H9 (cell line): ENCODE results near the gene MAP2K2. TPM values are rescaled to one million over a fixed set of nuclear protein-coding genes. Genes with fewer than 3 reads are reported as not detected.

Experiments used
- DNase-seq: peaks from one replicate; pipeline ENCODE4 v3.0.0-alpha.2; 2017
- H2AFZ ChIP-seq: one replicate; pipeline ENCODE4 v1.6.1; 2013; ENCODE audit warnings: mild to moderate bottlenecking, low read length, control low read depth, moderate library complexity
- H2AK5ac ChIP-seq: 2 replicates; pipeline ENCODE4 v1.6.1; 2013; ENCODE audit warnings: low read length, control low read depth, mixed read lengths; ENCODE audit not compliant: insufficient read length
- H2BK120ac ChIP-seq: one replicate; pipeline ENCODE4 v1.6.1; 2013; ENCODE audit warnings: low read depth, mild to moderate bottlenecking, low read length, control low read depth, inconsistent platforms; ENCODE audit not compliant: poor library complexity, severe bottlenecking
- H2BK12ac ChIP-seq: 2 replicates; pipeline ENCODE4 v1.6.1; 2013; ENCODE audit warnings: low read length, control low read depth, mixed read lengths, low read depth; ENCODE audit not compliant: insufficient read length
- H2BK15ac ChIP-seq: 2 replicates; pipeline ENCODE4 v1.6.1; 2013; ENCODE audit warnings: low read depth, low read length, control low read depth
- H2BK20ac ChIP-seq: one replicate; pipeline ENCODE4 v1.6.1; 2013; ENCODE audit warnings: low read depth, mild to moderate bottlenecking, low read length, control low read depth, inconsistent platforms; ENCODE audit not compliant: poor library complexity, severe bottlenecking
- H2BK5ac ChIP-seq: 2 replicates; pipeline ENCODE4 v1.6.1; 2013; ENCODE audit warnings: low read length, control low read depth, mixed read lengths; ENCODE audit not compliant: insufficient read length
- H3K14ac ChIP-seq: 2 replicates; pipeline ENCODE4 v1.6.1; 2013; ENCODE audit warnings: low read length, control low read depth; ENCODE audit not compliant: insufficient read depth
- H3K18ac ChIP-seq: 2 replicates; pipeline ENCODE4 v1.6.1; 2013; ENCODE audit warnings: low read depth, mild to moderate bottlenecking, mixed read lengths, low read length, control low read depth; ENCODE audit not compliant: insufficient read length
- H3K23ac ChIP-seq: 2 replicates; pipeline ENCODE4 v1.6.1; 2013; ENCODE audit warnings: low read length, control low read depth, mixed read lengths, low read depth; ENCODE audit not compliant: insufficient read length
- H3K23me2 ChIP-seq: 2 replicates; pipeline ENCODE4 v1.6.1; 2013; ENCODE audit warnings: low read depth, mild to moderate bottlenecking, mixed read lengths, low read length, control low read depth; ENCODE audit not compliant: insufficient read length, poor library complexity, severe bottlenecking
- H3K27ac ChIP-seq: 2 replicates; pipeline ENCODE4 v1.5.1; 2013; ENCODE audit warnings: low read length, control low read depth, mixed read lengths, low read depth; ENCODE audit not compliant: insufficient read length
- H3K27me3 ChIP-seq: 2 replicates; pipeline ENCODE4 v1.6.1; 2013; ENCODE audit warnings: low read length, control low read depth, inconsistent platforms; ENCODE audit not compliant: insufficient read depth
- H3K4ac ChIP-seq: 2 replicates; pipeline ENCODE4 v1.6.1; 2013; ENCODE audit warnings: low read depth, mild to moderate bottlenecking, control low read depth, inconsistent platforms, low read length, moderate library complexity
- H3K4me1 ChIP-seq: 2 replicates; pipeline ENCODE4 v1.6.1; 2013; ENCODE audit warnings: low read length, control low read depth, inconsistent platforms; ENCODE audit not compliant: insufficient read depth
- H3K4me2 ChIP-seq: 2 replicates; pipeline ENCODE4 v1.6.1; 2013; ENCODE audit warnings: low read length, control low read depth, mixed read lengths; ENCODE audit not compliant: insufficient read length, insufficient read depth
- H3K56ac ChIP-seq: 2 replicates; pipeline ENCODE4 v1.6.1; 2013; ENCODE audit warnings: low read depth, mild to moderate bottlenecking, mixed read lengths, low read length, control low read depth; ENCODE audit not compliant: insufficient read length
- H3K79me1 ChIP-seq: 2 replicates; pipeline ENCODE4 v1.6.1; 2013; ENCODE audit warnings: low read depth, mild to moderate bottlenecking, moderate library complexity, low read length, control low read depth, inconsistent platforms; ENCODE audit not compliant: insufficient read depth, poor library complexity, severe bottlenecking
- H3K79me2 ChIP-seq: 2 replicates; pipeline ENCODE4 v1.6.1; 2013; ENCODE audit warnings: low read length, control low read depth, inconsistent platforms; ENCODE audit not compliant: insufficient read depth
- H3K9ac ChIP-seq: 2 replicates; pipeline ENCODE4 v1.6.1; 2013; ENCODE audit warnings: low read length, control low read depth, mixed read lengths; ENCODE audit not compliant: insufficient read length; ENCODE audit errors: extremely low read depth
- H3K9me3 ChIP-seq: one replicate; pipeline ENCODE4 v1.6.1; 2013; ENCODE audit warnings: low read depth, low read length, inconsistent platforms; ENCODE audit not compliant: control insufficient read depth
- H3T11ph ChIP-seq: one replicate; pipeline ENCODE4 v1.6.1; 2013; ENCODE audit warnings: mild to moderate bottlenecking, low read length, control low read depth, inconsistent platforms
- H4K20me1 ChIP-seq: one replicate; pipeline ENCODE4 v1.6.1; 2013; ENCODE audit not compliant: control insufficient read depth, insufficient read length, insufficient read depth
- H4K5ac ChIP-seq: 2 replicates; pipeline ENCODE4 v1.6.1; 2013; ENCODE audit warnings: low read depth, mild to moderate bottlenecking, mixed read lengths, low read length, control low read depth; ENCODE audit not compliant: insufficient read length
- H4K8ac ChIP-seq: replicated peaks from 2 replicates; pipeline ENCODE4 v1.6.1; 2013; ENCODE audit warnings: low read length, control low read depth, mixed read lengths, low read depth; ENCODE audit not compliant: insufficient read length
- H4K91ac ChIP-seq: 2 replicates; pipeline ENCODE4 v1.6.1; 2013; ENCODE audit warnings: low read depth, mild to moderate bottlenecking, moderate library complexity, mixed read lengths, low read length, control low read depth; ENCODE audit not compliant: insufficient read length
- H3K27ac Mint-ChIP-seq, 3 experiments: 2 replicates in 2 of 3; 3 replicates in 1 of 3; pipeline ENCODE4 v1.8.0; 2020 to 2021; ENCODE audit warnings: mixed read lengths in 3 of 3, mild to moderate bottlenecking in 1 of 3, moderate library complexity in 1 of 3
- H3K27me3 Mint-ChIP-seq: 2 replicates; pipeline ENCODE4 v1.8.0; 2021; ENCODE audit warnings: low read depth, mild to moderate bottlenecking, moderate library complexity, mixed read lengths
- H3K36me3 Mint-ChIP-seq, 3 experiments: 2 replicates in 2 of 3; 3 replicates in 1 of 3; pipeline ENCODE4 v1.8.0; 2020 to 2021; ENCODE audit warnings: low read depth in 3 of 3, mixed read lengths in 3 of 3; ENCODE audit not compliant: insufficient read depth in 1 of 3
- H3K4me1 Mint-ChIP-seq, 2 experiments: 2 replicates each; pipeline ENCODE4 v1.8.0; 2020; ENCODE audit warnings: mixed read lengths in 2 of 2
- H3K4me3 Mint-ChIP-seq, 2 experiments: 2 replicates in 1 of 2; 3 replicates in 1 of 2; pipeline ENCODE4 v1.8.0; 2020 to 2021; ENCODE audit warnings: mild to moderate bottlenecking in 2 of 2, mixed read lengths in 2 of 2, moderate library complexity in 1 of 2
- H3K9me3 Mint-ChIP-seq, 2 experiments: 2 replicates in 1 of 2; 3 replicates in 1 of 2; pipeline ENCODE4 v1.8.0; 2020; ENCODE audit warnings: mild to moderate bottlenecking in 2 of 2, mixed read lengths in 2 of 2, moderate library complexity in 1 of 2
- CTCF ChIP-seq: fragments of 200-600 bp; sonication (generic); conservative IDR thresholded peaks from 3 replicates; pipeline ENCODE4 v1.8.0; 2021; ENCODE audit warnings: antibody characterized with exemption, mild to moderate bottlenecking
- WGBS: extraction: QIAGEN DNeasy Blood & Tissue Kit; methylation state at CpG from one replicate; pipeline ENCODE4 v1.1.7; 2013; ENCODE audit warnings: missing lambda C conversion rate, low lambda C conversion rate, mixed read lengths; ENCODE audit not compliant: insufficient read length; ENCODE audit errors: extremely low coverage; 5-methylcytosine and 5-hydroxymethylcytosine counted together
- total RNA-seq: library from RNA; stranded (reverse); gene quantifications from 2 replicates; pipeline ENCODE4 v1.2.1, GENCODE V29; 2021

Gene MAP2K2
- total RNA-seq, 1 experiment from 2014 or later: 167 TPM

- no peak overlapping the region for H2BK120ac ChIP-seq
- no peak overlapping the region for H3K56ac ChIP-seq
- H3K27ac ChIP-seq: no peak overlapping the region
- no peak overlapping the region for H2BK20ac ChIP-seq
- no peak overlapping the region for H3K23ac ChIP-seq
- no peak for TF ChIP-seq CTCF
- H3K18ac ChIP-seq: no peak overlapping the region
- Mint-ChIP-seq H3K27me3 (no peaks in the 10 kb centered on the region), H3K4me3 (no peak overlapping the region), H3K36me3 (peaks cover 31 to 70% (median 58%) of the 10 kb centered on the region in 3 experiments), H3K4me1 (no peaks in the 10 kb centered on the region), H3K27ac (no peak overlapping the region; a peak in 1 of 7 replicates), H3K9me3 (no peaks in the 10 kb centered on the region)
- no peak overlapping the region for H3K14ac ChIP-seq
- H2BK5ac ChIP-seq: no peak overlapping the region
- no peak overlapping the region for H4K91ac ChIP-seq
- no peaks in the 10 kb centered on the region for H3K27me3 ChIP-seq
- H4K5ac ChIP-seq: no peak overlapping the region
- no peak overlapping the region for H2AK5ac ChIP-seq
- no peaks in the 10 kb centered on the region for H3K79me2 ChIP-seq
- H2AFZ ChIP-seq: no peak overlapping the region
- no peak overlapping the region for H3K4ac ChIP-seq
- no peaks in the 10 kb centered on the region for H3K9me3 ChIP-seq
- no peak overlapping the region for H3K4me2 ChIP-seq
- no peak overlapping the region for H2BK12ac ChIP-seq
- peaks cover 3% of the 10 kb centered on the region for H4K20me1 ChIP-seq
- no peaks in the 10 kb centered on the region for H3K23me2 ChIP-seq
- no peaks in the 10 kb centered on the region for H3K4me1 ChIP-seq
- no peak overlapping the region for H2BK15ac ChIP-seq
- WGBS: no CpG with 5 or more reads among the region's 38 CpGs
- no peak overlapping the region for H3K9ac ChIP-seq
- DNase-seq: no peak
- no peak overlapping the region for H4K8ac ChIP-seq
- H3T11ph ChIP-seq: no peak overlapping the region
- no peaks in the 10 kb centered on the region for H3K79me1 ChIP-seq
These were observed 23.1 kb downstream of the MAP2K2 start for GRCh38 chr19:4100647-4101495.
